Osteoblast (primary cell): ENCODE results near the gene ZIC5. TPM values are rescaled to one million over a fixed set of nuclear protein-coding genes. Genes with fewer than 3 reads are reported as not detected.
A peak's percentile ranks its signal among the peaks of the same experiment; 100 is the strongest.

Source experiments
- DNase-seq: peaks from one replicate; pipeline ENCODE4 v3.0.0; 2011; ENCODE audit warnings: low spot score, mixed read lengths; ENCODE audit not compliant: insufficient read length; ENCODE audit errors: missing footprints
- H2AFZ ChIP-seq: 2 replicates; pipeline ENCODE4 v1.6.0; 2011; ENCODE audit warnings: mild to moderate bottlenecking, low read length
- H3K27ac ChIP-seq: 2 replicates; pipeline ENCODE4 v1.5.1; 2011; ENCODE audit warnings: mild to moderate bottlenecking, low read depth, low read length, moderate library complexity
- H3K27me3 ChIP-seq: 2 replicates; pipeline ENCODE4 v1.6.0; 2012; ENCODE audit warnings: mild to moderate bottlenecking, control low read depth, inconsistent platforms, low read length, moderate library complexity; ENCODE audit not compliant: insufficient read depth
- H3K36me3 ChIP-seq: 2 replicates; pipeline ENCODE4 v1.5.1; 2011; ENCODE audit warnings: mild to moderate bottlenecking, low read length, control low read depth, moderate library complexity; ENCODE audit not compliant: insufficient read depth
- H3K4me1 ChIP-seq: 2 replicates; pipeline ENCODE4 v1.5.1; 2011; ENCODE audit warnings: mild to moderate bottlenecking, low read length, control low read depth, moderate library complexity; ENCODE audit not compliant: insufficient read depth
- H3K4me2 ChIP-seq: 2 replicates; pipeline ENCODE4 v1.6.0; 2011; ENCODE audit warnings: mild to moderate bottlenecking, low read length; ENCODE audit not compliant: insufficient read depth
- H3K4me3 ChIP-seq: fragments of 200-600 bp; sonication (generic); 3 replicates; pipeline ENCODE4 v1.5.1; 2012; ENCODE audit warnings: mild to moderate bottlenecking, low read length, inconsistent platforms; ENCODE audit not compliant: insufficient read depth
- H3K79me2 ChIP-seq: 2 replicates; pipeline ENCODE4 v1.6.0; 2012; ENCODE audit warnings: mild to moderate bottlenecking, low read length, control low read depth, inconsistent platforms; ENCODE audit not compliant: insufficient read depth
- H3K9me3 ChIP-seq: 2 replicates; pipeline ENCODE4 v1.5.1; 2011; ENCODE audit warnings: low read depth, low read length, control low read depth
- H4K20me1 ChIP-seq: 2 replicates; pipeline ENCODE4 v1.6.0; 2012; ENCODE audit warnings: mild to moderate bottlenecking, low read length, control low read depth; ENCODE audit not compliant: insufficient read depth
- total RNA-seq: library from RNA; depleted of rRNA; stranded (reverse); fragments of >200 nt; gene quantifications from 2 replicates; pipeline ENCODE4 v1.2.3, GENCODE V29; 2012
- TF ChIP-seq, protein P1 (sequence below): IDR thresholded peaks from 2 replicates; pipeline ENCODE4 v1.5.1; 2011; ENCODE audit warnings: mild to moderate bottlenecking, low read depth, low read length, moderate library complexity; ENCODE audit errors: extremely low read depth

Gene ZIC5
- total RNA-seq, 1 donor: not detected

DNA sequence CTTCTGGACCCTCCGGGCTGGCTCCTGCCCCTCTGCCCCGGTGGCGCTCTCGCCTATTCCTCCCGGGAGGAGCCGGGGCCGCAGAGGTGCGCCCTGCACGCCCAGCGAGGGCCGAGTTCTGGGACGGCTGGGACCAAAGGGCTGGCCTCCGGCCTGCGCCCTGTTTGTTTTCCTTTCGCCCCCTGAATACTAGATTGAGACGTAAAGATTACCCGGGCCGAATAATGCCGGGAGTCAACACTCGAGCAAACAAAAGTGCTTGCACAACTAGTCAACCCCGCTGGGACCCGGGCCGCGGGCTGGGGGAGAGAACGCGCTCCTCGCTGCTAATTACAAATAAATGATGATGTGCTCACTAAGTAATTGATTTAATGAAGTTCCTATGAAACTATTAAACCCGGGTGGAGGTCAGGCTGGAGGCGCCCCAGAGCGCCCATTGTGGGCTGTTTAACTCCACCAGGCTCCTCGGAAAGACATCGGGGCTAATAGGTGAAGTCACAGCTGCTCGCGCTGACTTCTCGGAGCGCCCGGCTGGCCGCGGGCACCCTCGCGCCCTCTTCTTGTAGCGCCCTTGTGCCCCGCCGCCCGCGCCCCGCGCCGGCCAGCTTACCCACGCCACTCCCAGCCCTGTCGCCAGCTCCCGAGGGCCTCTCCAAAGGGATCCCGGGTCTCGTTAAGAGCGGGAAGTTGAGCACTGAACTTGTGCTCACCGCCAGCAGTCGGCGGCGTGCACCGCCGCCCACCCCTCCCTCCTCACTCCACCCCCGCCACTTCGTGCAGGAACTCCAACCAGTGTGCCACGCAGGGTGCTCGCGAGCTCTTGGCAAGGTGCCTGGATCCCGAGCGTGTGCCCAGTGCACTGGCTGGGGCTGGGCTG, 14.9 kb downstream of the ZIC5 start:
- Histone ChIP-seq H4K20me1 (no peaks in the 10 kb centered on the region), H2AFZ (no peak overlapping the region), H3K9me3 (no peaks in the 10 kb centered on the region), H3K36me3 (no peaks in the 10 kb centered on the region), H3K4me1 (peaks cover 5% of the 10 kb centered on the region), H3K79me2 (no peaks in the 10 kb centered on the region), H3K27me3 (peaks cover 91% of the 10 kb centered on the region), H3K4me2 (peak overlapping the region; percentile 28), H3K27ac (no peak overlapping the region), H3K4me3 (no peak overlapping the region)
- peak; percentile 78 for DNase-seq
- TF ChIP-seq, protein P1, sequence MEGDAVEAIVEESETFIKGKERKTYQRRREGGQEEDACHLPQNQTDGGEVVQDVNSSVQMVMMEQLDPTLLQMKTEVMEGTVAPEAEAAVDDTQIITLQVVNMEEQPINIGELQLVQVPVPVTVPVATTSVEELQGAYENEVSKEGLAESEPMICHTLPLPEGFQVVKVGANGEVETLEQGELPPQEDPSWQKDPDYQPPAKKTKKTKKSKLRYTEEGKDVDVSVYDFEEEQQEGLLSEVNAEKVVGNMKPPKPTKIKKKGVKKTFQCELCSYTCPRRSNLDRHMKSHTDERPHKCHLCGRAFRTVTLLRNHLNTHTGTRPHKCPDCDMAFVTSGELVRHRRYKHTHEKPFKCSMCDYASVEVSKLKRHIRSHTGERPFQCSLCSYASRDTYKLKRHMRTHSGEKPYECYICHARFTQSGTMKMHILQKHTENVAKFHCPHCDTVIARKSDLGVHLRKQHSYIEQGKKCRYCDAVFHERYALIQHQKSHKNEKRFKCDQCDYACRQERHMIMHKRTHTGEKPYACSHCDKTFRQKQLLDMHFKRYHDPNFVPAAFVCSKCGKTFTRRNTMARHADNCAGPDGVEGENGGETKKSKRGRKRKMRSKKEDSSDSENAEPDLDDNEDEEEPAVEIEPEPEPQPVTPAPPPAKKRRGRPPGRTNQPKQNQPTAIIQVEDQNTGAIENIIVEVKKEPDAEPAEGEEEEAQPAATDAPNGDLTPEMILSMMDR: no peak

DNA sequence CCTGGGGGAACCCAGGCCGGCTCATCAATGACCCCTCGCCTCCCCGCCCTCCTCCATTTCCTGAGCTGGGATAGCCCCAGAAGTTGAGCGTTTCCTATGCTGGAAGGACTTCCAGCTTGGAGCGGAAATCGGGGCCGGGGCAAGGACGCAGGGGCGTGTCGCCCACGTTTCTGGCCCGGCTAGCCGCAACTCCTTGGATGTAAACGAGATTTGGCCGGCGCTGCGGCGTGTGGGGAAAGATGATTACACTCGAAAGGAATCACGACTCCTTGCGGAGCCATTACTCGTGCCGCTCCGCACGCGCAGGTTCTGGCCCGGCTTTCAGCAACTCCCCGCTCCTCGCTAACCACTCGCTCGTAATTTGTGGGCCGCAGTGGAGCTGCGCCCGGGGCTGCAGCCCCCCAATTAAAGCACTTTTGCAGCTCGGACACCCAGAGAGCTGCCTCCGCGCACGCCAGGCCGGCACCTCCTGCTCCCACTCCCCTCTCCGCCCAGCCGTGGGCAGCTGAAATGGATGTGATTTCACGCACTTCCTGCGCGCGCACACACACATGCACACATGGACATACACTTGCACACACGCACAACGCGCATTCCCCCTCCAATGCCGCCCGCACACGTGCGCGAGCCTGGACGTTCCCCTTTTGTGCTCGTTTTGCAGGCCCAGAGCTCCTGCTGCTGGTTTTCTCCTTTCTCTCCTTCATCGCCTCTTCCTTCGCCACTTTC, 15.7 kb downstream of the ZIC5 start:
- H3K4me1 ChIP-seq: peaks cover 5% of the 10 kb centered on the region
- peaks cover 91% of the 10 kb centered on the region for H3K27me3 ChIP-seq
- H2AFZ ChIP-seq: no peak overlapping the region
- H4K20me1 ChIP-seq: no peaks in the 10 kb centered on the region
- TF ChIP-seq, protein P1: no peak
- DNase-seq: peak; percentile 73
- H3K4me2 ChIP-seq: peak overlapping the region; percentile 28
- peak overlapping the region; percentile 28 for H3K4me3 ChIP-seq
- no peaks in the 10 kb centered on the region for H3K36me3 ChIP-seq
- H3K27ac ChIP-seq: no peak overlapping the region
- no peaks in the 10 kb centered on the region for H3K79me2 ChIP-seq
- no peaks in the 10 kb centered on the region for H3K9me3 ChIP-seq

DNA sequence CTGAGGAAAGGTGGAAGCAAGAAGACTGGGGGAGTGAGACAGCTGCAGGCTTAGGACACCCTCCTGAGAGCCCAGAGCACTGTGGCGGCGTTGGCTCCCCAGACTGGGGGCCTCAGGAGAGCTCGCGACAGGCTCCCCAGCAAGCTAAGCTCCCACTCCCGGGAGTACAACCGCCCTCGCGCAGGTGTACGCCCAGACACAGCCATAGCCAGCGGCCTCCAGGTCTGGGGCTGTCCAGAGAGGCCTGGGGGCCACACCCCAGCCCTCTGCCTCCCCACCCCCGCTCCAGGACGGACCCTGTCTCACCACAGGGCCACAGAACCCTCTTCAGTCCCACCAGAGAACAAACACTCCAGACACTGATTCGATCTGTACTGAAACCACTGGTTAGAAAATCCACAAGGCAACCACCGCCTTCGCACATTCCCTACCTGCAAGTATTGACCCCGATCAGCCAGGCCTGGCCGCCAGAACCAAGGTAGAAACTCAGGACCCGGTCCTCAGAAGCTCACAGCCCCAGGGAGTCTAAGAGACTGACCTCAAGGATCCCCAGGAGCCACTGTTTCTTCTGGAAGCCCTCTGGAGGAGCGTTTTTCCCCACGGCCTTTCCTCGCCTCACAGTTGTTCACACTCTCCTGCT, 16.3 kb downstream of the ZIC5 start:
- no peaks in the 10 kb centered on the region for H3K79me2 ChIP-seq
- H4K20me1 ChIP-seq: no peaks in the 10 kb centered on the region
- H3K27ac ChIP-seq: no peak overlapping the region
- H2AFZ ChIP-seq: no peak overlapping the region
- DNase-seq: no peak
- H3K9me3 ChIP-seq: no peaks in the 10 kb centered on the region
- peaks cover 93% of the 10 kb centered on the region for H3K27me3 ChIP-seq
- H3K4me1 ChIP-seq: peaks cover 5% of the 10 kb centered on the region
- no peak overlapping the region for H3K4me2 ChIP-seq
- H3K4me3 ChIP-seq: no peak overlapping the region
- H3K36me3 ChIP-seq: no peaks in the 10 kb centered on the region
- TF ChIP-seq, protein P1: no peak
